HG02759 (cell line): ENCODE data around the gene RPS6KA1.
"Not testable (repeated sequence)": the region's sequence is repeated elsewhere in the genome, so short reads cannot be mapped to it uniquely, and the experiment has no call there.

Source experiments
- ATAC-seq: cut with Tn5 transposase; IDR thresholded peaks from one replicate; pipeline ENCODE4 v1.9.1; 2021; ENCODE audit warnings: mild to moderate bottlenecking, moderate library complexity; ENCODE audit not compliant: unreplicated experiment

Gene RPS6KA1

GRCh38 chr1:26593385-26593784 lies 63.8 kb downstream of the RPS6KA1 start:
- no peak for ATAC-seq

GRCh38 chr1:26594593-26594992 lies 65.0 kb downstream of the RPS6KA1 start:
- ATAC-seq, result not testable (repeated sequence)

GRCh38 chr1:26597629-26598039 lies 68.1 kb downstream of the RPS6KA1 start:
- ATAC-seq, result no peak

- ATAC-seq, result no peak
Observed at GRCh38 chr1:26598890-26599289, 69.3 kb downstream of the RPS6KA1 start.

- no peak for ATAC-seq
Observed at GRCh38 chr1:26602378-26602959, 72.9 kb downstream of the RPS6KA1 start.

GRCh38 chr1:26603856-26604255 lies 74.3 kb downstream of the RPS6KA1 start:
- ATAC-seq, result no peak

GRCh38 chr1:26607186-26607585 lies 77.6 kb downstream of the RPS6KA1 start:
- ATAC-seq, result no peak

GRCh38 chr1:26608895-26609294 lies 79.3 kb downstream of the RPS6KA1 start:
- ATAC-seq, result no peak

GRCh38 chr1:26610781-26611180 lies 81.2 kb downstream of the RPS6KA1 start:
- ATAC-seq, result no peak

- not testable (repeated sequence) for ATAC-seq
Observed at GRCh38 chr1:26612627-26613026, 83.1 kb downstream of the RPS6KA1 start.

- ATAC-seq, result no peak
Observed at GRCh38 chr1:26614655-26615411, 85.3 kb downstream of the RPS6KA1 start.

GRCh38 chr1:26616881-26617280 lies 87.3 kb downstream of the RPS6KA1 start:
- ATAC-seq, result no peak

- no peak for ATAC-seq
Observed at GRCh38 chr1:26618561-26618960, 89.0 kb downstream of the RPS6KA1 start.
